ENCODE data around the gene LYZL1.

- TF ChIP-seq CTCF (IDR thresholded peaks at IDR 0.05) = no peak
- no peak for TF ChIP-seq EP300 (IDR thresholded peaks at IDR 0.05)
- TF ChIP-seq POLR2AphosphoS5 (IDR thresholded peaks at IDR 0.05) = no peak
- no peak for TF ChIP-seq POLR2A (IDR thresholded peaks at IDR 0.05)
Measured at GRCh38 chr10:29324220-29324841, 35.5 kb downstream of the LYZL1 start.
